HG02852 (cell line): Measurements from ENCODE around the gene MPND.
A peak's percentile ranks its signal among the peaks of the same experiment; 100 is the strongest.

ENCODE experiments used
- ATAC-seq: cut with Tn5 transposase; IDR thresholded peaks from one replicate; pipeline ENCODE4 v1.9.1; 2021; ENCODE audit warnings: mild to moderate bottlenecking, moderate library complexity; ENCODE audit not compliant: unreplicated experiment

Gene MPND

DNA sequence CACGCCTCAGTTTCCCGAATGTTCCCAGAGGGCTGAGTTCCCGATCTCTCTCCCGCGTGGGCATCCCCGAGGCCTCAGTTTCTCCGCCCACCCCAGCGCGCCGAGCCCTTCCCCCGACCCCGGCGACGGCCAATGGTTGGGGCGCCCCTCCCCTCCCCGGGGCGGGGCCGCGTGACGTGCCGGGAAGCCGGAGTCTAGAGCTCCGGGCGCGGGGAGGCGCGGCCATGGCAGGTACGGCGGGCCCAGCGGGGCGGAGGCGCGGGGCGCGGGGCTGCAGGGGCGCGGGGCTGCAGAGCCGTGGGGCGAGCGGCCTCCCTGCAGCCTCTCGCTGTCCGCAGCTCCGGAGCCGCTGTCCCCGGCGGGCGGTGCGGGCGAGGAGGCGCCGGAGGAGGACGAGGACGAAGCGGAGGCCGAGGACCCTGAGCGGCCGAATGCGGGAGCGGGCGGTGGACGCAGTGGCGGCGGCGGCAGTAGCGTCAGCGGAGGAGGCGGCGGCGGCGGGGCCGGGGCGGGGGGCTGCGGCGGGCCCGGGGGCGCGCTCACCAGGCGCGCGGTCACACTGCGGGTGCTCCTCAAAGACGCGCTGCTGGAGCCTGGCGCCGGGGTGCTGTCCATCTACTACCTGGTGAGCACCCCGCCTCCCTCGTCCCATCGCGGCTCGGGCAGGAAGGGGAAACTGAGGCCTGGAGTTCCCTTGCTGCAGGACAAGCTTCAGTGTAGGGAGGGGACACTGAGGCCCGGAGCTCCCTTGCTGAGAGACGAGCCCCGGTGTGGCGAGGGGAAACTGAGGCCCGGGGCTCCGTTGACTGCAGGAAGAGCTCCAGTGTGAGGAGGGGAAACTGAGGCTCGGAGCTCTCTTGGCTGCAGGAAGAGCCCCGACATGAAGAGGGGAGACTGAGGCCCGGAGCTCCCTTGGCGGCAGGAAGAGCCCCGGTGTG lies at the start of gene MPND:
Gene MPND, plus strand, starts transcription at position 193 of the 938 bp plus-strand sequence. Its CDS starts 32 bp downstream, at position 225.
- peak; percentile 56 for ATAC-seq

- ATAC-seq = no peak
Measured at GRCh38 chr19:4294389-4294788, 49.0 kb upstream of the MPND start.

DNA sequence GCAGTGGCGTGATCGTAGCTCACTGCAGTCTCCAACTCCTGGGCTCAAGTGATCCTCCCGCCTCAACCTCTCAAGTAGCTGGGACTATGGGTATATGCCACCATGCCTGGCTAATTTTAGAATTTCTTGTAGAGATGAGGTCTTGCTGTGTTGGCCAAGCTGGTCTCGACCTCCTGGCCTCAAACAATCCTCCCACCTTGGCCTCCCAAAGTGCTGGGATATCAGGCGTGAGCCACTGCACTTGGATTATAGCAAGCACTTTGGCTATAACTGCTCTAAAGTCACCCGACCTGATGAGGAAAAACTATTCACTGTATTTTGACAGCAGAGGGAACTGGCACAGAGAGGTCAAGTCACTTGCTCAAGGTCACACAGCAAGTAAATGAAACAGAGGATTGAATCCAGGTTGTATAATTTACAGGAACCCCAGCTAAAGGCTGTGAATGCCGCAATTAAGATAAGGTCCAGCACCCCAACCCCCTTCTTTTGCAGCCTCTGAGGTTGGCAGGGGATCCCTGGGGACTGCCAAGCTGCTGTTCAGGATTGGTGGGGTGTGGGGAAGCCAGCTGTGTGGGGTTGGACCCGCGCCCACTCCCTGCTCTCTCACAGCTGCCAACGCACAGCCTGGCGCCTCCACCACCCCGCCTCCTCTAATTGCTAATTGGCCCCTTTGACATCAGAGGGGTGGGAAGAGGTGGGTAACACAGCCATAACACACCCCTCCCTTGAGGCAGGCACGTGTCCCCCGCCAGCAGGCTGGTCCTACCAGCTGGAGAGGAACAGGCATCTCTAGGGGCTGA lies 47.2 kb upstream of the MPND start:
- ATAC-seq = no peak

DNA sequence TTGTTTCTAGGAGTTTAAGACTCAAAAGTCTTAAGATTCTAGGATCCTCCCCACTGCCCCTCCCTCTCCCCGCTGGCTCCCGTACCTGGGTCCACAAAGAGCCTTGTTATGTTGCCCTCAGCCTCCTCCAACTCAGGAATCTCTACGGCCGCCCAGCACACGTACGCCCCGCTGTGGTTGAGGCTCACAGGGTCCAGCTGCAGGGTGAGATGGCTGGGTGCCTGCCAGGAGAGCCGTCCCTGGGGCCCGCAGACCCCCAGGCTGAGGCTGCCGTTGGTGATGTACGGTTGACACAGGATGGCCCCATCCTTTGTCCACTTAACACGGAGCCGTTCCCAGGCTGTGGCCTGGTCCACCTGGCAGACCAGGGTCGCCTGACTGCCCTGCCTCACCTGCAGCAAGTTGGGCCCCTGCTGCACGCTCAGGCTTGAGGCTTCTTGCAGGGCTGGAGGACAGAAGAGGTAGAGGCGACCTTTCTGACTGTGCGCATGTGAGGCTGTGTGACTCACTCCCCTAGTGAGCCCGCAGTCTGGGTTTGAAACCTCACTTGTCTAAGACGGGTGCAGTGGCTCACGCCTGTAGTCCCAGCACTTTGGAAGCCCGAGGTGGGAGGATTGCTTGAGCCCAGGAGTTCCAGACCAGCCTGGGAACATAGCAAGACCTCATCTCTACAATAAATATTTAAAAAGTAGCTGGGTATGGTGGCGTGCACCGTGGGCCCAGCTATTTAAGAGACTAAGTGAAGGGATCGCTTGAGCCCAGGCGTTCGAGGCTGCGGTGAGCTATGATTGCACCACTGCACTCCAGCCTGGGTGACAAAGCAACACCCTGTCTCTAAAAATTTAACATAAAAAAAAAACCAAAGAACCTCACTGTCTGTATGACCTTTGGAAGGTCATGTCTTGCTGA lies 45.2 kb upstream of the MPND start:
- no peak for ATAC-seq

DNA sequence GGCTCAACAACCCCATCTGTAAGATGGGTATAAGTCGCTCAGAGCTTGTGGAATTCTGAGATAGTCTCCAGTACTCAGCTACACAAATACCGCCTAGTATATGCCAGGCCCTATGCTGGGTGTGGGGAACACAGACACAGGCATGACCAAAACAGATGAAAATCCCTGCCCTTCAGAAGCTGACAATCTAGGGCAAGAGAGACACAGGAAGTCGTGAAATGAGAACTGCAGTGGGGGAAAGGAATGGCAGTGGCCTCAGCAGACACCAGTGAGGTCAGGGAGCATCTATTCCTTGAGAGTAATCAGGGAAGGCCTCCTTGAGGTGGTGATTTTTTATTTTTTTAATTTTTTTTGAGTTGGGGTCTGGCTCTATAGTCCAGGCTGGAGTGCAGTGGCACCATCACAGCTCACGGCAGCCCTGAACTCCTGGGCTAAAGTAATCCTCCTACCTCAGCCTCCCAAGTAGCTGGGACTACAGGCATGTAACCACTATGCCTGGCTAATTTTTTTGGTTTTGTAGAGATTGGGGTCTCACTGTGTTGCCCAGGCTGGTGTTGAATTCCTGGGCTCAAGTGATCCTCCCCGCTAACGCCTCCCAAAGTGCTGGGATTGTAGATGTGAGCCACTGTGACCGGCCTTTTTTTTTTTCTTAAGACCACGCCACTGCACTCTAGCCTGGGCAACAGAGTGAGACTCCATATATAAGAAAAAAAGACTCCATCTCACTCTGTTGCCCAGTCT lies 44.4 kb upstream of the MPND start:
- ATAC-seq = no peak

GRCh38 chr19:4300589-4300988 lies 42.8 kb upstream of the MPND start:
- no peak for ATAC-seq

DNA sequence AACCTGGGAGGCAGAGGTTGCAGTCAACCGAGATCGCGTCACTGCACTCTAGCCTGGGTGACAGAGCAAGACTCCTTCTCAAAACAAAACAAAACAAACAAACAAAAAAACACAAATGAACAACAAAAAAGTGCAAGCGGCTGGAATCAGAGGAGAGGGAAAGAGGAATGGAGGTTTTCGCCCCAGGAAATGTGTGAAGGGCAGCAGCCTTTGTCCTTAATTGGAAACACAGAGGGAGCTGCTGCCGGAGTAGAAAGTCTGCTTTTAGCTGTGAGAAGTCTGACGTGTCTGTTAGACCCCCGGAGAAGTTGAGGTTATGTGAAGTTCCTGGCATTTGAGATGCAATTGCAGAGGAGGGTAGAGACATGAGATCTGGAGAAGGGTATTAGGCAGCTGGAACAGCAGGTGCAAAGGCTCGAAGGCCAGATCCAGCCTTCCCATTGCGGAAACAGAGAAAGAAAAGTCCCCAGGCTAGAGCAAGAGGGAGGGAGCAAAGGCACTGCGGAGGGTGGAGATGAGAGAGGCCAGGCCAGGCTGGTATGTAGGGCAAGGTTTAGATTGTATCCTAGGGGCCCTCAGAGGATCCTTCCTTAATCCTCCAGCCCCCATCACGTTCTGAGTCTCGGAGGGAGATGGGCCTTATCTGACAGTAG lies 41.6 kb upstream of the MPND start:
- ATAC-seq = no peak

GRCh38 chr19:4302243-4302640 lies 41.1 kb upstream of the MPND start, which contains the start of gene TMIGD2:
TSS of gene TMIGD2 (minus strand) at chr19:4302389. CDS start at chr19:4302385, 4 bp downstream.
- ATAC-seq = no peak

DNA sequence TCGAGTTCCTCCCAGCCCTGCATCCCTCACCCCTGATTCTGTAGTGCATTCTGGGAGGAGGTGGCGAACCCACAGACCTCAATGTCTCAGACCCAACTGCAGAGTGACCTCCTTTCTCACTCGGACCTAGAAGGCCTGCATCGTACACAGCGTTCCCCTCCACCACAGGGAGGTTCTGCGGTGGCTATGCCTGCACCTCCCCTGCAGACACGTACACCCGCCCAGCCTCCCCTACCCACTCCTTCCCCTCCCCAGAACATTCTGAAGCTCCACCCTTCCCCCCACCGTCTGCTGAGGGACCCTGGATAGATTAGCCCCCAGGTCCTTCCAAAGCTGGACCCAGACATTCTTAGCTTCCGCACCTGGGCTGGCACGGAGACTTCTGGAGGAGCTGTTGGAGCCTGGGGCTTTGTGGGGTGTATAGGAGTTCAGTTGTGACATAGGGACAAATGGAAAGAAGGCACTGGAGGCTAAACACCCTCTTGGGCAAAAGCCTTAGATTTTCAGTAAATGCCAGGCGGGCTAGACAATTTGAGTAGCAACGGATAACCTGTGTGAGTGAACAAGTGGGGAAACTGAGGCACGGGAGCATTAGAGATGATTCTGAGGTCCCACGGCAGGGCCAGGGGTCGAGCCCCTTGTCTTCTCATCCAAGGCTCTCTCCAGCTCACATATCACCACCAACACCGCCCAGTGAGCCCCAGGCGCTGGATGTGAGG lies 39.4 kb upstream of the MPND start:
- no peak for ATAC-seq

DNA sequence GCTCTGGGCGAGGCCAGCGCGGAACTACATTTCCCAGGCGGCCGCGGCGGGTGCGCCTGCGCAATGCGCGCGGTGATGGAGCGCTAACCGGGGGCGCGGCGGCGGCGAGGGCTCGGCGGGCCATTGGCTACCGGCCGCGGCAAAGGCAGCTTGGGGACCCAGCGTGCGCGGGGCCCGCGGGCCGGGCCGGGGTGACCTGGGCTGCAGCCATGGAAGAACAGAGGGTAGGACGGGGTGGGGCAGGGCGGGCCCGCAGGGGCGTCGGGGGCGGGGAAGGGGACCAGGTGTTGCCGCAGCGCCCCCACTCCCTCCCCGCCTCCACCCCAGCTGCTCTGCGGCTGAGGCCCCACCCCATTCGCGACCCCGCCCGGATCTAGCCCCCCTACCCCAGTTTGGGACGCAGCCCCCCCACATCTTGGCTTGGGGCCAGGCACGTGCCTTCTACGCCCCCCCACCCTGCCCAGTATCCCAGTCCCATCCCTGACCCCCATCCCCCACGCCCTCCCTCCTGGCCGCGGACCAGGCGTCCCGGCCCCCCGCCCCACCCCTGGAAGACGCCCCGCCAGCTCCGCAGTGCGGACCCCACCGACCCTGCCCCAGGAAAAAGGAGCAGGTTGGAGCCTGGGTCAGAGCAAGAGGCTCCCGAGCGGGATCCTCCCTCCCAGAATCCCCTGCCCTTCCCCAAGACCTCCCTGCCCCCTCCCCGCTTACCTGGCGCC lies 38.7 kb upstream of the MPND start, which contains the start of gene FSD1:
Gene FSD1, plus strand, starts transcription at position 61 of the 719 bp plus-strand sequence. Its CDS starts 149 bp downstream, at position 210.
- no peak for ATAC-seq

DNA sequence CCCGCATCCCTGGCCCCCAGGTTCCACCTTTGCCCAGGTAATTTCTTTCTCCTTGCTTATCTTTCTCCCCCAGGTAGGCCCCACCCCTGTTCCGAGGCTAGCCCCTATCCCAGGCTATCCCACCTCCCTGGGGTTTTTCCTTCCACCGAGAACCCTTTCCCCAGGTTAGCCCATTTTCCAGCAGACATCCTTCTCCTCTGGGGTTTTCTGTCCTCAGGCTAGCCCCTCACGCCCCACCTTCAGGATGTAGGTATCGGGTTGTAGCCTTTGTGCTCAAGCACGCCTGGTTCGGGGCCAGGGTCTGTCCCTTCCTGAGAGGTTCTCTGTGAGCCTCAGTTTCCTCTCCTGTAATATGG lies 38.1 kb upstream of the MPND start:
- no peak for ATAC-seq

- ATAC-seq = no peak
Measured at GRCh38 chr19:4305659-4306058, 37.7 kb upstream of the MPND start.

- no peak for ATAC-seq
Measured at GRCh38 chr19:4310247-4311121, 32.9 kb upstream of the MPND start.

DNA sequence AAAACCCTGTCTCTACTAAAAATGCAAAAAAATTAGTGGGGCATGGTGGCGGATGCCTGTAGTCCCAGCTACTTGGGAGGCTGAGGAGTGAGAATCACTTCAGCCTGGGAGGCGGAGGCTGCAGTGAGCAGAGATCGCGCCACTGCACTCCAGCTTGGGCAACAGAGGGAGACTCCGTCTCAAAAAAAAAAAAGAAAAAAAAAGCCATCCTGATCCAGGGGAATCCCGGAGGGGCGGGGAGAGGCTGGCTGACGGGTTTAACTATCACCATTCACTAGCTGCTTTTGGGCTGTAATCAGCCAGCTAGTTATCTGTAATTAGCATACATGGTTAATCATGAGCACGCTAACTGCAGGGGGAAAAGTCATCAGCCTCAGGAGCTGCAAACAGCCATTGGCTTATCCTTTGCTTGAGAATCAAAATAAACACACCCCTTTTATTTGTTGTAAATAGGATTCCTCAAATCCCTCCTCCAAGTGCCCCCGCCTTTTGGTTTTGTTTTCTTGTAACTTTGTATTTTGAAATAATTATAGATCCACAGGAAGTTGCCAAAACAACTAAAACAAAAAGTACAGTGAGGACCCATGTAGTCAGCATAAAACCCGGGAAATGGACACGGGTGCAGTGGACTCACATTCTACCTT lies 29.4 kb upstream of the MPND start:
- no peak for ATAC-seq

GRCh38 chr19:4316956-4317355 lies 26.4 kb upstream of the MPND start:
- no peak for ATAC-seq

DNA sequence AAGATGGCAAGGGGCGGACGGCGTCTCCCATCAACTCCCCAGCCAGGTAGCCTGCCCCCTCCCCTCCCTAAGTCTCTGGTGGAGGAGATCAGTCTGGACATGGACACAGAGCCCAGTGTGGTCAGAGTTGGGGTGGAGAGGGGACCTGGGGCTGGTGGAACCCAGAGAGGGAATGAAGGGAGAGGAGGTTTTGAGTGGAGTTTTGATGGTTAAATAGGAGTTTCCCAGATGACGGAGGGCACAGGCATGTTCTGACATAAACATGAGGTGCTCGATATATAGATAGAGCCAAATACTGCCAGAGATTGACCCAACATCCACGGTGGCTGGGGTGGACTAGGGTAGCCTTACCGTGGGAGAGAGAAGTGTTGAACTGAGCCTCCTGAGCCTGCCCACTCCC lies 24.9 kb upstream of the MPND start:
- ATAC-seq = no peak
